ACHN (cell line): ENCODE results near the gene VAV2.

Experiments used
- DNase-seq: peaks from one replicate; pipeline ENCODE4 v3.0.0-alpha.2; 2015
- in situ Hi-C: cut with HindIII; loops from 2 replicates; pipeline ENCODE4 v1.10.0; 2017; ENCODE audit warnings: low sequenced_read_pairs, low pct_ligation_motif_present, low pct_unique_long_range_greater_than_20kb

VAV2 gene

GRCh38 chr9:133784731-133785561 is 207.2 kb downstream of the VAV2 start:
- in situ Hi-C loops = loop anchor here (25.0 kb wide), 1 partner anchor 202 kb away; the partner anchor contains the start of gene VAV2
- no peak for DNase-seq

DNA sequence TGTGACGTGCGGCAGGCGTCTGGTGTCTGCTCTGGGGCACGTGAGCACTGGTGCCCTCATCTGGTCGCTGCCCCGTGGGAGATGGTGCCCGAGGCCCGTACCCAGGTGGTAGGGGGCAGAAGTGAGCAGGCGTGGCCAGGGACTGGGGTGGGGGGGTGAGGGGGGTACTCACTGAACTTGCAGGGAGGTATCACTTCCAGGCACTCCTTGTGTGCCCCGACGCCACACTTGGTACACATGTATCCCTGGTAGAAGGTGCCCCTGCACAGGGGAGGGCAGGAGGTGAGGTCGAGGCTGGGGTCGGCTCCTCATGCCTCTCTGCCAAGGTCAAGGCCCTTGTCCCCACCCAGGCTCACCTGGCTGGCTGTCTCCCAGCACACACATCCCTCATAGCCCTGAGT is 208.8 kb downstream of the VAV2 start:
- DNase-seq = no peak
- in situ Hi-C loops = loop anchor here (25.0 kb wide), 1 partner anchor 204 kb away; the partner anchor contains the start of gene VAV2

DNA sequence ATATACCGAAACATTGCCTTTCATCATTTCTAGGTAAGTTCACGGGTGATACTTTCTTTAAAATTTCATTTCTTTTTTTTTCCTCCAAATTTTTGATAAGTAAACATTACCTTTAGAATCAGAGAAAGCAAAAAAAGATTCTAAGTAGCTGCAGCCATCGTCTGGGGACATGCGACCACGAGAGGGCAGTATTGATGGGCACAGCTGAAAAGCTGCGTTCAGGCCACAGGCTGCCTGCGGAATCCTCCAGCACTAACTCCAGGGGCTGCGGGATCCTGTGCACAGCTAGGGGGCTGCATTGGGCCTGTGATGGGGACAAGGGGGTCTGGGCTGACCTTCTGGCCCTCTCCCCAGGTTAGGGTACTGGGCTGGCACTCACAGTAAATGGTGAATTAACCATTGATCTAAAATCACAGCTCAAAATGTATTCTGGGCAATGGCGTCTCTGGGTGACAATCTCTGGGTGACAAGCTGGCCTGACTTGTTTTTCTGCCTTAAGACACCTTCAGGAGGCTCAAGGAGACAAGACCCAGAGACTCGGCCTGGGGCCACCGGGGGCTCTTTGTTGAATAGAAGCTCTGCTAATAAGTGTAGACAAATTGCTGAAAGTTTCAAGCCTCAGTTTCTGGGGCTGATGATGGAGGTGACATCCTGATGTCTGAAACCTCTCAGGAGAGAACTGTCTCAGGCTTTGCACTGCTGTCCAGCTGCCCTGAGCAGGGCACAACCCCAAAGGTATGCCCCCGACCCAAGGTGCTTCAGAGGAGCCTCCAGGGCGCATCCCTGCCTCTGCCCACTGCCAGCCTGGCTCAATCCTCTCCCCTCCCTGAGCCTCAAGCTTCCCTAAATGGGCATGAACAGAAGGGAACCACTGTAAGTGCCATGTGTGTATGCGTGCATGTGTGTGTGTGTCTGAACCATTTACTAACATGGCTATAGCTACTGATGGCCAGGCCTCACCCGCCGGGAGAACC is 209.7 kb downstream of the VAV2 start:
- in situ Hi-C loops = loop anchor here (25.0 kb wide), 1 partner anchor 205 kb away; the partner anchor contains the start of gene VAV2
- peak; percentile 51 for DNase-seq

GRCh38 chr9:133781828-133782135 is 210.3 kb downstream of the VAV2 start:
- in situ Hi-C loops = loop anchor here (25.0 kb wide), 1 partner anchor 206 kb away; the partner anchor contains the start of gene VAV2
- no peak for DNase-seq

GRCh38 chr9:133780962-133781827 is 210.9 kb downstream of the VAV2 start:
- DNase-seq = no peak
- in situ Hi-C loops = loop anchor here (25.0 kb wide), 1 partner anchor 206 kb away; the partner anchor contains the start of gene VAV2

GRCh38 chr9:133780404-133780945 is 211.6 kb downstream of the VAV2 start:
- in situ Hi-C loops = loop anchor here (25.0 kb wide), 1 partner anchor 207 kb away; the partner anchor contains the start of gene VAV2
- DNase-seq = no peak

- in situ Hi-C loops = loop anchor here (25.0 kb wide), 1 partner anchor 208 kb away; the partner anchor contains the start of gene VAV2
Observed at GRCh38 chr9:133779516-133780403, 212.4 kb downstream of the VAV2 start.

DNA sequence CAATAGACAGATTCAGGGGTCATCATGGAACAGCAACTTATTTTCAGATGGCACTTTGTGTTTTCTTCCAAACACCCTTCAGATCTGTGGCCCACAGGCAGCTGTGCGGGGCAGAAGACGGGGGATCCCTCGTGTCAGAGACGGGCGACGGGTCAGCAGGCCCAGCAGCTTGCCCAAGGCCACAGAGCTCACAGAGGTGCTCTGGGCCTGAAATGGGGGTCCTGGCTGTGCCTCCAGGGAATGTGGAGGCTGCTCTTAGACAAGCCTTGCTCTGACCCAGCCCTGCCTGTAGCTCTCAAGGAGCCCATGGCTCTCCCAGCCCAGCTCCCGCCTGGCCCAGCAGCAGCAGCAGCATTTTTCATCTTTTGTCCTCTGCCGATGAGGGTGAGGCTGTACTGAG is 213.0 kb downstream of the VAV2 start:
- in situ Hi-C loops = loop anchor here (25.0 kb wide), 1 partner anchor 208 kb away; the partner anchor contains the start of gene VAV2
- no peak for DNase-seq

More at GRCh38 chr9:133779516-133780403, 212.4 kb downstream of the VAV2 start:
- DNase-seq = no peak

DNA sequence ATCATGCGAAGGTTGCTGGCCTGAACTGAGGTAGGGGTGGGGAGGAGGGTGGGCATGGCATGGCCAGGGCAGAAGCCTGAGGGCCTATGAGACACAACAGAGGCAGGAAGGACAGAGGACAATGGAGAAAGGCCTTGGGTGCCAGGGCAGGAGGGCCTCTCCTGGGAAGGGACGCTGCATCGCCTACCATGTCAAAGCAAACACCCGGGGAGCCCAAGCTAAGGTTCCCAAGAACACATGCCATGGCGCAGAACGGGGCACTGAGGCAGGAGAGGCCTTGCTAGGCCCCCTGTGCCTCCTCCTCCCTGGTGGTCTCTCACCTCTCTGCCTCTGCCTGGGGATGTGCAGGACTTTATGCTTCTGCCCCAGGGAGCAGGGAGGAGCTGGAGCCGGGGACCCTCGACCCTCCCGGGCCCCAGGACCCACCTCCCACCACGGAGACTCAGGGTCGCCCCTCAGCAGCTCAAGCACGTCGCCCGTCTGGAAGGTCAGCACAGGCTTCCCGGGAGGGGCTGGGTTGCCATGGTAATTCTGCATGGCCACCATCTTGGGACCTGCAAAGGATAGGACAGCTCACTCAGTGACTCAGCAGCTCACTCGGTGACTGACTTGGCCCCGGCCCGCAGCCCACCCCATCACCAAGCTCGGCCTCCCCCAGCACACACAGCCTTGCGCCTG is 213.6 kb downstream of the VAV2 start:
- in situ Hi-C loops = loop anchor here (25.0 kb wide), 1 partner anchor 209 kb away; the partner anchor contains the start of gene VAV2
- DNase-seq = no peak

DNA sequence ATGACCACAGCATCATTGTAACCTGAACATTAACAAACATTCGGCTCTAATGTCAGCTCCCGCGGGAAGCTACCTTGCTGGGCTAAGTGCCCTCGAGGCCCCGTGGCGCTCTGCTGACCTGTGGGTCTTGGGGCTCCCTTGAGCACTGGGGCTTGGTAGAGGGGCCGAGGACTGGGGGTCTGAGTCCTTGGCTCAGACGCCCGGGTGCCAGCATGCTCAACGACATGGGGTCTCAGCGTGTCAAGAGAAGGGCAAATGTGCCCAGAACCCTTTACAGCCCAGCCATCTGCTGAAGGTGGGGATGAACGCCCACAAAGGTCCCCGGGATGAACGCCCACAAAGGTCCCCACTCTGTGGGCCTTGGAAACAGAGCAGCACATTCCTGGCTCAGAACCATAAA is 214.3 kb downstream of the VAV2 start:
- in situ Hi-C loops = loop anchor here (25.0 kb wide), 1 partner anchor 209 kb away; the partner anchor contains the start of gene VAV2
- no peak for DNase-seq

DNA sequence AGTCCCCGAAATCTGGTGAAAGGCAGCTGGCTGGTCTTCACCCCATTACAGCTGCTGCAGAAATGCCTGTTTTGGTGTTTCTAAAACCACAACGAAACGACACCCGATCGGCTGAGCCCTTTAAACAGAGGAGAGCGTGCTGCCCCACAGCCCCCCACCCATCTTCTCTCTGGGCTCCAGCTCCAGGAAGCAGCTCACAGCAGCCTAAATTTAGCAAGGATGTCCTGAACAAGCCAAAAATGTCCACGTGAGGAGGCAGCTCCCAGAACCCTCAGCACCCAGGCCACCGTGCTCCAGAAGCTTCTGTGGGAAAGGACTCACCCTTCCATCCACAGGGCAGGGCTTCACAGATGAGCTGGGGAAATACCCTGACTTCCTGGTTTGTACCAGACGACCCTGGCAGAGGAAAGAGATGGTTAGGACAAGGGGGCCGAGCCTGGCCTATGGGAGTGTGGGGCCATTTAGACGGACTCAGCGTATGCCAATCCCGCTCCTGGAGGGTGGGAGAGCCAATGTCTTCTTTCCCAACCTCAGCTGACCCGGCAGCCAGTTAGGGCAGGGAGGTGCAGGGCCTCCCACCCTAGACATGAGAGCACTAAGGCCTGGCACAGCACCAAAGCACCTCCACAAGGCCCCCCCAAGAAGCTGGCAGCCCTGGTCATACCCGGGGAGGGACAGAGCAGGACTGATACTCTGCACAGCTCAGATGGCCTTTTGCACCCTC is 214.9 kb downstream of the VAV2 start:
- no peak for DNase-seq
- in situ Hi-C loops = loop anchor here (25.0 kb wide), 1 partner anchor 210 kb away; the partner anchor contains the start of gene VAV2

GRCh38 chr9:133775951-133776905 is 215.9 kb downstream of the VAV2 start:
- in situ Hi-C loops = loop anchor here (25.0 kb wide), 1 partner anchor 211 kb away; the partner anchor contains the start of gene VAV2

DNA sequence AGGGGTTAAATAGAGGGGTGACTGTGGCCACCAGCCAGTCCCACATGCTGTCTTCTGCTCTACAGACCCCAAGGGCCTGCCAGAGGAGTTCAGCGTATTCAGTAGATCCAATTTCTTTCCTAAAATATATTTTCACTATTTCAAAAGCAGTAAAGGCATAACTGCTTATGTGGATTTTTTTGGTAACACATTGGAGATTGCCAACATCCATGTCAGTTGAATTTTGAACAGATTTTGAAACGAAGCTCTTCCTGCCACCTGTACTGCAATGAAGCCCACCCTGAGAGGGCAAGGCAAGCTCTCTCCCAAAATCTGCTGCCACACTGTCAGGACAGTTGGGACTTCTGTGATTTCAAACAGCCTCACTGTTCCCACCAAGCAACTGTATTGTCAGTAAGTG is 216.8 kb downstream of the VAV2 start:
- in situ Hi-C loops = loop anchor here (25.0 kb wide), 1 partner anchor 212 kb away; the partner anchor contains the start of gene VAV2
- no peak for DNase-seq

More at GRCh38 chr9:133775951-133776905, 215.9 kb downstream of the VAV2 start:
- DNase-seq = no peak

DNA sequence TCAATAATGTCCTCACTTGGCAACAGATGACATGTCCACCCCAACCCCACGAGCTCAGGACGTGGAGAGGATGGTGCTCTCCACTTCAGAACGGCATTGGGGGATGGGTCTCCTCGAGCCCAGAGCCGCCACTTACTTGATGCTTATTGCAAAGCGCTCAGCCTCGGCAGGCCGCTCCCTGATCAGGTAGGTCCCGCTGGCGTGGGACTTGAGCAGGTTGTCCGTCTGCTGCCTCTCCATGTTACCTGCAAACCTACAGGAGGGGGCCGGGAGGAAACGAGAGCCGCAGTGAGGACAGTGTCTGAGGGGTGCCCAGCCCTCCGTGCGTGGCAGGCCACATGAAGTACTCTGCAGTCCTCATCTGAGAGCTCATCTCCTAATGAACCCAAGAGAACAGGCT is 217.3 kb downstream of the VAV2 start:
- no peak for DNase-seq
- in situ Hi-C loops = loop anchor here (25.0 kb wide), 1 partner anchor 213 kb away; the partner anchor contains the start of gene VAV2
